IMR-90 (cell line): ENCODE measurements around the gene PPP1R1C. TPM values are rescaled to one million over a fixed set of nuclear protein-coding genes. Genes with fewer than 3 reads are reported as not detected.

Experiments
- ATAC-seq: fragments of 200-7000 bp; cut with Tn5 transposase; 2 replicates; pipeline ENCODE4 v1.9.1; 2020; ENCODE audit warnings: low read depth, mild to moderate bottlenecking, moderate library complexity
- BruUV-seq: library from RNA; stranded (reverse); fragments of 400-500 nt; replicated peaks from 2 replicates; lab custom pipeline; 2021; lab: Mats Ljungman, UMichigan
- CTCF ChIA-PET: fragments of 300-600 bp; formaldehyde crosslinking; extraction: SDS; loops from one replicate; lab custom pipeline; 2021; ENCODE audit warnings: antibody characterized with exemption; lab: Yijun Ruan, JAX
- POLR2A ChIA-PET: fragments of 300-600 bp; sonication (Branson Sonifier 250); formaldehyde crosslinking; loops from one replicate; lab custom pipeline; 2022; ENCODE audit warnings: antibody characterized with exemption; ENCODE audit not compliant: unreplicated experiment; lab: Charles Lee
- DNase-seq: peaks from one replicate; pipeline ENCODE4 v3.0.0; 2013
- H2AFZ ChIP-seq: replicated peaks from 2 replicates; pipeline ENCODE3; 2013; ENCODE audit warnings: low read length, mild to moderate bottlenecking; ENCODE audit not compliant: poor library complexity
- H2AK5ac ChIP-seq: 2 replicates; pipeline ENCODE4 v1.6.1; 2013; ENCODE audit warnings: low read depth, low read length, inconsistent platforms
- H2AK9ac ChIP-seq: replicated peaks from 2 replicates; pipeline ENCODE3; 2013; ENCODE audit warnings: mild to moderate bottlenecking, low read depth, low read length, moderate library complexity; ENCODE audit not compliant: poor library complexity
- H2BK120ac ChIP-seq: 2 replicates; pipeline ENCODE4 v1.6.1; 2013; ENCODE audit warnings: low read depth, low read length, inconsistent platforms
- H2BK15ac ChIP-seq: 3 replicates; pipeline ENCODE4 v1.6.1; 2013; ENCODE audit warnings: low read depth, low read length, inconsistent platforms
- H2BK20ac ChIP-seq: 2 replicates; pipeline ENCODE4 v1.6.1; 2013; ENCODE audit warnings: low read depth, mild to moderate bottlenecking, inconsistent platforms, low read length, moderate library complexity
- H2BK5ac ChIP-seq: 2 replicates; pipeline ENCODE4 v1.6.1; 2013; ENCODE audit warnings: mild to moderate bottlenecking, low read depth, low read length, inconsistent platforms; ENCODE audit not compliant: poor library complexity, severe bottlenecking
- H3K14ac ChIP-seq: replicated peaks from 2 replicates; pipeline ENCODE4 v1.6.1; 2013; ENCODE audit warnings: low read depth, low read length, inconsistent platforms
- H3K18ac ChIP-seq: 2 replicates; pipeline ENCODE4 v1.6.1; 2013; ENCODE audit warnings: low read depth, low read length, control low read depth
- H3K23ac ChIP-seq: 2 replicates; pipeline ENCODE4 v1.6.1; 2013; ENCODE audit warnings: low read depth, low read length, inconsistent platforms
- H3K27ac ChIP-seq: 2 replicates; pipeline ENCODE4 v1.5.1; 2013; ENCODE audit warnings: mild to moderate bottlenecking, control low read depth, low read length; ENCODE audit not compliant: insufficient read depth
- H3K27me3 ChIP-seq: 2 replicates; pipeline ENCODE4 v1.6.1; 2013; ENCODE audit warnings: low read length; ENCODE audit not compliant: control insufficient read depth, insufficient read depth
- H3K36me3 ChIP-seq: 2 replicates; pipeline ENCODE4 v1.6.1; 2013; ENCODE audit warnings: low read length, mixed read lengths; ENCODE audit not compliant: control insufficient read depth, insufficient read depth
- H3K4ac ChIP-seq: 2 replicates; pipeline ENCODE4 v1.6.1; 2013; ENCODE audit warnings: low read depth, low read length, inconsistent platforms
- H3K4me1 ChIP-seq: 2 replicates; pipeline ENCODE4 v1.6.1; 2013; ENCODE audit warnings: low read length, mixed read lengths; ENCODE audit not compliant: control insufficient read depth, insufficient read depth
- H3K4me2 ChIP-seq: 2 replicates; pipeline ENCODE4 v1.6.1; 2013; ENCODE audit warnings: low read depth, mild to moderate bottlenecking, control low read depth, low read length, moderate library complexity
- H3K4me3 ChIP-seq: 2 replicates; pipeline ENCODE4 v1.5.1; 2013; ENCODE audit warnings: low read depth, mild to moderate bottlenecking, control low read depth, low read length, moderate library complexity; ENCODE audit not compliant: insufficient read depth
- H3K56ac ChIP-seq: 2 replicates; pipeline ENCODE4 v1.6.1; 2013; ENCODE audit warnings: low read length, inconsistent platforms; ENCODE audit not compliant: insufficient read depth; ENCODE audit errors: extremely low read depth
- H3K79me1 ChIP-seq, 2 experiments: 2 replicates each; pipeline ENCODE4 v1.6.1; 2013; ENCODE audit warnings: low read length in 2 of 2, inconsistent platforms in 1 of 2, low read depth in 1 of 2
- H3K9ac ChIP-seq: 2 replicates; pipeline ENCODE4 v1.6.1; 2013; ENCODE audit warnings: low read depth, low read length, control low read depth
- H3K9me1 ChIP-seq: 2 replicates; pipeline ENCODE4 v1.6.1; 2013; ENCODE audit warnings: low read length, inconsistent platforms; ENCODE audit not compliant: insufficient read depth
- H3K9me3 ChIP-seq: 2 replicates; pipeline ENCODE4 v1.6.1; 2013; ENCODE audit warnings: low read length; ENCODE audit not compliant: control insufficient read depth, insufficient read depth
- H4K20me1 ChIP-seq: 2 replicates; pipeline ENCODE4 v1.6.1; 2013; ENCODE audit warnings: low read length, inconsistent platforms; ENCODE audit not compliant: insufficient read depth
- H4K5ac ChIP-seq: 2 replicates; pipeline ENCODE4 v1.6.1; 2013; ENCODE audit warnings: mild to moderate bottlenecking, low read depth, low read length, control low read depth
- H4K8ac ChIP-seq, 2 experiments: 2 replicates each; pipeline ENCODE4 v1.6.1; 2013; ENCODE audit warnings: low read depth in 2 of 2, low read length in 2 of 2, control low read depth in 1 of 2, inconsistent platforms in 1 of 2
- H4K91ac ChIP-seq: 2 replicates; pipeline ENCODE4 v1.6.1; 2013; ENCODE audit warnings: low read depth, low read length, inconsistent platforms; ENCODE audit not compliant: insufficient read depth
- CHD1 ChIP-seq: IDR thresholded peaks from 2 replicates; pipeline ENCODE4 v1.6.1; 2012; ENCODE audit warnings: low read depth, low read length, improper control_type of control experiment
- MAZ ChIP-seq: IDR thresholded peaks from 2 replicates; pipeline ENCODE4 v1.6.1; 2012; ENCODE audit warnings: low read depth, mild to moderate bottlenecking, low read length, improper control_type of control experiment, moderate library complexity, borderline replicate concordance
- MXI1 ChIP-seq: IDR thresholded peaks from 2 replicates; pipeline ENCODE4 v1.6.1; 2012; ENCODE audit warnings: low read depth, mild to moderate bottlenecking, low read length, moderate library complexity, borderline replicate concordance
- POLR2A ChIP-seq: IDR thresholded peaks from 2 replicates; pipeline ENCODE4 v1.6.1; 2012; ENCODE audit warnings: mild to moderate bottlenecking, low read depth, low read length
- RAD21 ChIP-seq: IDR thresholded peaks from 2 replicates; pipeline ENCODE4 v1.6.1; 2012; ENCODE audit warnings: low read length, improper control_type of control experiment
- WGBS, 2 experiments: methylation state at CpG; one replicate each; pipeline versions ENCODE4 v1.1.5 to v1.1.7; 2013; ENCODE audit warnings: missing lambda C conversion rate in 2 of 2; ENCODE audit not compliant: insufficient read length in 1 of 2; ENCODE audit errors: extremely low coverage in 2 of 2; 5-methylcytosine and 5-hydroxymethylcytosine counted together
- dilution Hi-C: fragments of 300-500 bp; cut with HindIII; formaldehyde crosslinking; loops from one replicate; pipeline ENCODE4 v1.14.3; 2018; ENCODE audit warnings: low sequenced_read_pairs; ENCODE audit not compliant: unreplicated experiment
- in situ Hi-C: fragments of 300-500 bp; cut with MboI; formaldehyde crosslinking; loops from 3 replicates; pipeline ENCODE4 v1.14.3; 2019; ENCODE audit warnings: low sequenced_read_pairs, inconsistent platforms, mixed read lengths
- intact Hi-C: fragments of 100-400 bp; cut with micrococcal nuclease; formaldehyde crosslinking; loops from 2 replicates; pipeline ENCODE4 v1.10.0; 2022
- polyA plus RNA-seq, 3 experiments: library from polyadenylated mRNA; depleted of rRNA; stranded (reverse); fragments of >200 nt; gene quantifications; 2 replicates each; pipeline ENCODE4 v1.2.3, GENCODE V29; 2012; ENCODE audit warnings: low replicate concordance in 1 of 3
- total RNA-seq: library from RNA; depleted of rRNA; stranded (reverse); fragments of >200 nt; gene quantifications from 2 replicates; pipeline ENCODE4 v1.2.3, GENCODE V29; 2012
- TF ChIP-seq, protein P1 (sequence below): fragments of 150-350 bp; IDR thresholded peaks from 2 replicates; pipeline ENCODE4 v1.6.1; 2017; ENCODE audit warnings: mild to moderate bottlenecking, antibody characterized with exemption, low read length, low read depth
- TF ChIP-seq, protein P2 (sequence below): fragments of 150-350 bp; IDR thresholded peaks from 2 replicates; pipeline ENCODE4 v1.6.1; 2016; ENCODE audit warnings: low read depth, mild to moderate bottlenecking, low read length, moderate library complexity, borderline replicate concordance

The PPP1R1C gene
- total and polyA plus RNA-seq, 2 of the 4 experiments (the other 2 are of a cell fraction), result 0.10 to 0.36 TPM

DNA sequence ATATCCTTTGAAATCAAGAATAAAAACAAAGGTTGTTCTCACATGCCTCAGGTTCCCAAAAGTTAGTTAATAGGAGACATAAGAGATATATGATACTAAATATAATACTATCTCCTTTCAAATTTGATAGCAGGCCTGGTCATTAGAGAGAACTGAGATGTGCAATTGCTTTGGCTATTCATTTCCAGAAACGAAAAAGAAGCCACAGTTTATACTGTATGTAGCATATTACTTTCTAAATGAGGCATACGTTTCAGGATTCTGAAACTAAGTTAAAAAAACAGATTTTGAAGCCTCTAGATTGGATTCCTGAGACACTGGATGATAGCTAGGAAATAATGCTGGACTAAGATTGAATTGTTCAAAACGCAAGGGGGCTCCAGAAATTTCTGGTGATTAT, 7.1 kb downstream of the PPP1R1C start:
- no peaks in the 10 kb centered on the region for H4K20me1 ChIP-seq
- no peak overlapping the region for H3K56ac ChIP-seq
- no peak overlapping the region for H4K5ac ChIP-seq
- intact Hi-C loops (no loop called here), in situ Hi-C loops (no loop called here), dilution Hi-C loops (no loop called here)
- H4K91ac ChIP-seq, result no peak overlapping the region
- H3K4me2 ChIP-seq, result peak overlapping the region; percentile 45; the same call in 1 of the 2 replicates
- H3K14ac ChIP-seq, result no peak overlapping the region
- H2AK5ac ChIP-seq, result no peak overlapping the region
- ChIA-PET CTCF (interaction anchor here (0.6 kb wide), 1 partner anchor 62 kb away, joined by 3 read pairs; no protein-coding TSS in a partner anchor), POLR2A (no interaction called here)
- H2BK5ac ChIP-seq, result no peak overlapping the region
- H3K79me1 ChIP-seq, result no peaks in the 10 kb centered on the region
- H3K4me3 ChIP-seq, result no peak overlapping the region
- no peak overlapping the region for H3K23ac ChIP-seq
- no peak overlapping the region for H3K9ac ChIP-seq
- H4K8ac ChIP-seq, result no peak overlapping the region
- H2AK9ac ChIP-seq, result no peak overlapping the region
- H3K36me3 ChIP-seq, result no peaks in the 10 kb centered on the region
- H3K27ac ChIP-seq, result no peak overlapping the region
- no peaks in the 10 kb centered on the region for H3K4me1 ChIP-seq
- TF ChIP-seq, protein P1, sequence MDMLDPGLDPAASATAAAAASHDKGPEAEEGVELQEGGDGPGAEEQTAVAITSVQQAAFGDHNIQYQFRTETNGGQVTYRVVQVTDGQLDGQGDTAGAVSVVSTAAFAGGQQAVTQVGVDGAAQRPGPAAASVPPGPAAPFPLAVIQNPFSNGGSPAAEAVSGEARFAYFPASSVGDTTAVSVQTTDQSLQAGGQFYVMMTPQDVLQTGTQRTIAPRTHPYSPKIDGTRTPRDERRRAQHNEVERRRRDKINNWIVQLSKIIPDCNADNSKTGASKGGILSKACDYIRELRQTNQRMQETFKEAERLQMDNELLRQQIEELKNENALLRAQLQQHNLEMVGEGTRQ, result no peak
- TF ChIP-seq POLR2A (no peak), CHD1 (no peak), RAD21 (no peak), MXI1 (no peak), MAZ (no peak)
- TF ChIP-seq, protein P2, sequence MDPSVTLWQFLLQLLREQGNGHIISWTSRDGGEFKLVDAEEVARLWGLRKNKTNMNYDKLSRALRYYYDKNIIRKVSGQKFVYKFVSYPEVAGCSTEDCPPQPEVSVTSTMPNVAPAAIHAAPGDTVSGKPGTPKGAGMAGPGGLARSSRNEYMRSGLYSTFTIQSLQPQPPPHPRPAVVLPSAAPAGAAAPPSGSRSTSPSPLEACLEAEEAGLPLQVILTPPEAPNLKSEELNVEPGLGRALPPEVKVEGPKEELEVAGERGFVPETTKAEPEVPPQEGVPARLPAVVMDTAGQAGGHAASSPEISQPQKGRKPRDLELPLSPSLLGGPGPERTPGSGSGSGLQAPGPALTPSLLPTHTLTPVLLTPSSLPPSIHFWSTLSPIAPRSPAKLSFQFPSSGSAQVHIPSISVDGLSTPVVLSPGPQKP, result no peak
- H3K27me3 ChIP-seq, result no peaks in the 10 kb centered on the region
- no peak overlapping the region for H3K4ac ChIP-seq
- H3K9me1 ChIP-seq, result no peaks in the 10 kb centered on the region
- no peak overlapping the region for H2BK20ac ChIP-seq
- no CpG with 5 or more reads among the region's 3 CpGs for WGBS, 2 experiments
- ATAC-seq, result no peak
- no peak overlapping the region for H3K18ac ChIP-seq
- H2BK15ac ChIP-seq, result no peak overlapping the region
- H2BK120ac ChIP-seq, result no peak overlapping the region
- no peak for DNase-seq
- H3K9me3 ChIP-seq, result no peaks in the 10 kb centered on the region
- H2AFZ ChIP-seq, result no peak overlapping the region
- no TSS peak for BruUV-seq
